Activated CD8-positive, alpha-beta T cell treated with anti-CD3 and anti-CD28 coated beads, Interleukin-2, amount 10 ng/mL, durations not matched to agents 7 days and 5 days (primary cell): Measurements from ENCODE around the gene NOP9. TPM values are rescaled to one million over a fixed set of nuclear protein-coding genes. Genes with fewer than 3 reads are reported as not detected.

Experiments
- ATAC-seq: fragments of 150-1000 bp; cut with Tn5 transposase; one replicate; pipeline ENCODE4 v1.10.0; 2021; ENCODE audit warnings: moderate library complexity
- CTCF ChIA-PET: fragments of 350-600 bp; sonication (Branson Sonifier 250); formaldehyde crosslinking; loops from one replicate; lab custom pipeline; 2021; ENCODE audit warnings: antibody characterized with exemption; lab: Charles Lee
- POLR2A ChIA-PET: fragments of 350-600 bp; sonication (Branson Sonifier 250); formaldehyde crosslinking; loops from one replicate; lab custom pipeline; 2021; ENCODE audit warnings: antibody characterized with exemption; lab: Charles Lee
- DNase-seq: peaks from one replicate; pipeline ENCODE4 v3.0.0-alpha.2; 2020
- H3K27ac Mint-ChIP-seq: one replicate; pipeline ENCODE4 v1.8.0; 2021; ENCODE audit warnings: mild to moderate bottlenecking, mixed read lengths
- H3K27me3 Mint-ChIP-seq: one replicate; pipeline ENCODE4 v1.8.0; 2021; ENCODE audit warnings: low read depth, mixed read lengths
- H3K36me3 Mint-ChIP-seq: one replicate; pipeline ENCODE4 v1.8.0; 2021; ENCODE audit warnings: low read depth, mixed read lengths
- H3K4me1 Mint-ChIP-seq: one replicate; pipeline ENCODE4 v1.8.0; 2021; ENCODE audit warnings: low read depth, mixed read lengths
- H3K4me3 Mint-ChIP-seq: one replicate; pipeline ENCODE4 v1.8.0; 2021; ENCODE audit warnings: mild to moderate bottlenecking, mixed read lengths
- H3K9me3 Mint-ChIP-seq: one replicate; pipeline ENCODE4 v1.8.0; 2022; ENCODE audit warnings: mixed read lengths; ENCODE audit not compliant: insufficient read depth
- total RNA-seq, 2 experiments: library from RNA; stranded (reverse); gene quantifications; one replicate each; pipeline ENCODE4 v1.2.3, GENCODE V29; 2021

NOP9 gene
- total RNA-seq, 2 experiments from 2014 or later: 35.2 to 36.7 TPM

DNA sequence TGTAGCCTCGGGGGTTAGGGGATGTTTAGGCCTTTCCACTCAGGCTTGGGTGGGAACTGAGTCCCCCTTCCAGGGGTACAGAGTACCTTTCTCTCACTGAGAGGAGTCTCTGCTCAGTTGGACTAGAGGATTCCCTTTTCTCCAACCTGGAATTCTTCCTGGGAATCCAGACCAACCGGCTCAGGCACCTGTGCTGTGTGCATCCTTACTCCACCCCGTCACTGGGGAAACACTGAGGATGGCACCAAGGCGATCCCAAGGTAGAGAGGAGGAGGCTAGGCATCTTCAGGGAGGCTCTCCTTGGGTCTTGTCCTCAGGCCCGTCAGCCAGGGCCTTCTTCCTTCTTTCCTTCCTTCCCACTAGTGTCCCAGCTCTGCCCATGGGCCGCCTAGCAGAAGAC is 35.8 kb upstream of the NOP9 start:
- no peak overlapping the region for H3K4me3 Mint-ChIP-seq
- no peaks in the 10 kb centered on the region for H3K4me1 Mint-ChIP-seq
- H3K36me3 Mint-ChIP-seq: peaks cover 16% of the 10 kb centered on the region
- ChIA-PET CTCF (interaction anchor here (0.9 kb wide), 1 partner anchor 44 kb away, joined by 3 read pairs; the partner anchor contains the start of gene CIDEB), POLR2A (no interaction called here)
- H3K27me3 Mint-ChIP-seq: no peaks in the 10 kb centered on the region
- DNase-seq (no peak), ATAC-seq (no peak)
- H3K9me3 Mint-ChIP-seq: no peaks in the 10 kb centered on the region
- no peak overlapping the region for H3K27ac Mint-ChIP-seq

DNA sequence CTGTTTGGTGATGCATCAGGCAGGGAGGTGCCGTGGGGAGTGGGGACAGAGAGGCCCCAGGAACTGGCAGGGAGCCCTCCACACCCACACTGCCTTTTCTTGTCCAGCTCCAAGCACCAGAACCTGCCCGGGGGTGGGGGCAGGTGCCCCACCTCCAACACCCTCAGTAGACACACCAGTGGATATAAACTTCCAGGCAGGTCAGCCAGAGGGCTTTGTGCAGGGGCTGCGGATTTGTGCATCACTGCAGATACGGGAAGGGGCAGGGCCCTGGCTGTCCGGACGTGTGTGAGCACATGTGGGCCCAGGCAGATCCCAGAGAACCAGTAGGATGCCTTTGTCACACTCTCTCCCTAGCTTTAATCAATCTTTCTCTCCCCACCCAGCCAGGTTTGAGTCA is 35.4 kb upstream of the NOP9 start:
- DNase-seq: no peak
- no peaks in the 10 kb centered on the region for H3K9me3 Mint-ChIP-seq
- ATAC-seq: no peak
- H3K4me1 Mint-ChIP-seq: peaks cover 3% of the 10 kb centered on the region
- POLR2A ChIA-PET: no interaction called here
- CTCF ChIA-PET: interaction anchor here (1.4 kb wide), 1 partner anchor 69 kb away, joined by 3 read pairs; no protein-coding TSS in a partner anchor
- H3K4me3 Mint-ChIP-seq: no peak overlapping the region
- H3K36me3 Mint-ChIP-seq: peaks cover 18% of the 10 kb centered on the region
- no peaks in the 10 kb centered on the region for H3K27me3 Mint-ChIP-seq
- no peak overlapping the region for H3K27ac Mint-ChIP-seq

DNA sequence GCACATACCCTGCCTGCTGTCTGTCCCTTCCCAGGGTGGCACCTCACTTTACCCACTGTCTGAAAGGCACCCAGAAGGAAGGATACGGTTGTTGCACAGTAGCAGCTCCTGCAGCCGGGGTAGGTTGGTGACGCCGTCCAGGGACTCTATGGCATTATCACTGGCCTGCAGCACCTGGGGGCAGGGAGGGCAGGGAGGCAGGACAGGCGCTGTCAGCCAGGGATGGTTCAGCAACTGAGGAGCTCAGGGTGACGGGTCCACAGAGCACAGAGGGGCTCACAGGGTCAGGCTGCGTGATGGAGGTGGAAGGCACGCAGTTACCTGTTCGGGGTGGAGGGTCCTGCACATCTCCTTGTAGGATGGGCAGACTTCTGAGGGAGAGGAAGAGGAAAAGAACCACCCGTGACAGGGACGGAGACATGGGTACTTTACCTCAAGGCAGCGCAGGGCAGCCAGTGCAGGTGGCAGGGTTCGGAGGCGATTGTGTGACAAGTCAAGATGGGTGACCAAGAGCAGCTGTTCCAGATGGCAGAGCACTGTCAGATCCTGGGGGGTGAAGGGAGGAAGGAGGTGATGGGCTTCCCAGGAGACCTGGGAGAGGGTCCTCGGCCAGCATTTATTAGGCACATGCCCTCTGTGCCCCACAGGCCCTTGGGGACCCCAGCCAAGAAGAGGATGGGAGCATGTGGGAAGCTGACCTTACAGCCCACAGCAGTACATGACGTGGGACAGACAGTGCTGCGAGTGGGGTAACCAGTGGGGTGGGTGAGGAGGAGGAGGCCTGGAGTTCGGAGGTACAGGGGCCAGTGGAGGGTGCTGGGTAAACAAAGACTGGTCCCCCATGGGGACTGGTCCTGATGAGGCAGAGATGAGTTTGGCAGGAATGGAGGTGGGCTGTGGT is 33.1 kb upstream of the NOP9 start:
- DNase-seq: no peak
- no peaks in the 10 kb centered on the region for H3K27me3 Mint-ChIP-seq
- ChIA-PET POLR2A (interaction anchor here (0.9 to 1.0 kb wide), 2 partner anchors 16 to 24 kb away, joined by 3 read pairs; partner anchors contain the start of gene TINF2), CTCF (interaction anchor here (1.8 to 1.9 kb wide), 2 partner anchors 24 to 30 kb away, joined by 5 to 9 read pairs; partner anchors contain the start of gene TINF2)
- no peak overlapping the region for H3K4me3 Mint-ChIP-seq
- peaks cover 17% of the 10 kb centered on the region for H3K4me1 Mint-ChIP-seq
- H3K36me3 Mint-ChIP-seq: peaks cover 21% of the 10 kb centered on the region
- H3K9me3 Mint-ChIP-seq: no peaks in the 10 kb centered on the region
- no peak overlapping the region for H3K27ac Mint-ChIP-seq
- no peak for ATAC-seq

DNA sequence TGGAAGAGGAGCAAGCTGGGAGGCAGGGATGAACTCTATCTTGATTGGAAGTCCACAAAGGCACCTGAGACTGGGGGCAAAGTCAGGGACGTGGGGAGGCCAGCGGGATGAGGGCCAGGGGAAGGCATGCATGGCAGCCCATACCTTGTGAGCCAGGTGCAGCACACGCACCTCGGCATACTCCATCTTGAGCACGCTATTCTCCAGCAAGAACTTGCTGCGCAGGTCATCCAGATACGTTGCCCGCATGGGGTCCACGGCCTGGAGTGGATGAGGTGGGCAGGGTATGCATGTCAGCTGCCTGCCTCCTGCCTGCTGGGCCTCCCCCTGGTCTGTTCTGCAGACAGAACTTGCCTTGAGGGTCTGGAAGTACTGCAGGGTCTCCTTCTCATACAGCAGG is 32.1 kb upstream of the NOP9 start:
- no peak overlapping the region for H3K27ac Mint-ChIP-seq
- CTCF ChIA-PET: interaction anchor here (1.9 kb wide), 1 partner anchor 29 kb away, joined by 5 read pairs; no protein-coding TSS in a partner anchor

DNA sequence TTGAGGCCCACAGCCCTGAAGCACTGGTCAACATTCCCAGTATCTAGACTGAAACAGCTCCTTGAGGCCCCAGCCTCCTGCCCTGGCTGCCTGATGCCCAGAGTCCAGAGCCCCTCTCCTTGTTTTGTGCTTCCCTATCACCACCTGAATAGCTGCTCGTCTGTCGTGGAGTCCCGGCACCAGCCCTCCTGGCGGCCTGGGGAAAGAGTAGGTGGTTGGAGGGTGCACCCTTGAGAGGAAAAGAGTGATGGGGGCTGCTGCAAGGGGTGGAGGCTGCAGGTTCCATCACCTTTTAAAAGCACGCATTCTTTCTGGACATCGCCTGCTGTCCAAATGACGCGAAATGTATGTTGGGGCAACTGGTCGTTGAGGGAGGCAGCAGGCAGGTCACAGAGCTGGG is 31.4 kb upstream of the NOP9 start:
- ChIA-PET CTCF (interaction anchor here (1.9 to 8.7 kb wide), 2 partner anchors 26 to 29 kb away, joined by 5 to 98 read pairs; partner anchors contain the start of gene TINF2), POLR2A (interaction anchor here (1.3 to 5.0 kb wide), 2 partner anchors 21 to 26 kb away, joined by 3 to 48 read pairs; partner anchors contain the start of gene TINF2)
- no peak overlapping the region for H3K27ac Mint-ChIP-seq
- no peak overlapping the region for H3K4me3 Mint-ChIP-seq
- H3K27me3 Mint-ChIP-seq: no peaks in the 10 kb centered on the region
- no peaks in the 10 kb centered on the region for H3K9me3 Mint-ChIP-seq
- peaks cover 21% of the 10 kb centered on the region for H3K36me3 Mint-ChIP-seq
- DNase-seq (no peak), ATAC-seq (no peak)
- H3K4me1 Mint-ChIP-seq: peaks cover 33% of the 10 kb centered on the region

More for the DNA sequence above, 32.1 kb upstream of the NOP9 start:
- Mint-ChIP-seq H3K36me3 (peaks cover 21% of the 10 kb centered on the region), H3K27me3 (no peaks in the 10 kb centered on the region), H3K4me1 (peaks cover 26% of the 10 kb centered on the region), H3K4me3 (no peak overlapping the region), H3K9me3 (no peaks in the 10 kb centered on the region)
- ATAC-seq: no peak
- no peak for DNase-seq
- POLR2A ChIA-PET: interaction anchor here (1.0 to 5.0 kb wide), 2 partner anchors 20 to 25 kb away, joined by 3 to 48 read pairs; partner anchors contain the start of gene TINF2

DNA sequence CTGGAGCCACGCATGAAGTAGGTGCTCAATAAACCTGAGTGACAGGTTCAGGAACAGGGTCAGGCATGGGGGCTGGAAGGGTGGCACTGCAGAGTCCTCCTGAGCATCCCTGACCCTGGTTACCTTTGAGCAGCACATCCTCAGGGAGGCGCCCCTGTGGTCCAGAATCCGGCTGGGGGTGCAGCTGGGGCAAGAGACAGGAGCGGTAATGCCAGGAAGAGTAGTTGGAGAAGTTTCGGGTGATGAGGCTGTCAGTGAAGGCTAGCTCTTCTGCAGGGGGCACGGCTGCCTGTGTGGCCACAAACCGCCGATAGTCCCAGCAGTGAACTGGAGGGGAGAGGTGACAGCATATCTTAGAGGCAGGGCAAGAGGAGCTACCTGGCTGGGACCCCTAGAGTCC is 30.3 kb upstream of the NOP9 start:
- Mint-ChIP-seq H3K4me1 (peaks cover 45% of the 10 kb centered on the region), H3K27me3 (no peaks in the 10 kb centered on the region), H3K4me3 (no peak overlapping the region), H3K9me3 (no peaks in the 10 kb centered on the region), H3K27ac (no peak overlapping the region), H3K36me3 (peaks cover 21% of the 10 kb centered on the region)
- ATAC-seq (no peak), DNase-seq (no peak)
- ChIA-PET POLR2A (interaction anchor here (0.7 to 5.0 kb wide), 4 partner anchors 22 to 54 kb away, joined by 3 to 48 read pairs (median 4); partner anchors contain the start of genes MDP1 and TINF2), CTCF (interaction anchor here (3.2 to 8.7 kb wide), 5 partner anchors 12 to 29 kb away, joined by 16 to 98 read pairs (median 54); partner anchors contain the start of genes DHRS1, NOP9 and TINF2)

DNA sequence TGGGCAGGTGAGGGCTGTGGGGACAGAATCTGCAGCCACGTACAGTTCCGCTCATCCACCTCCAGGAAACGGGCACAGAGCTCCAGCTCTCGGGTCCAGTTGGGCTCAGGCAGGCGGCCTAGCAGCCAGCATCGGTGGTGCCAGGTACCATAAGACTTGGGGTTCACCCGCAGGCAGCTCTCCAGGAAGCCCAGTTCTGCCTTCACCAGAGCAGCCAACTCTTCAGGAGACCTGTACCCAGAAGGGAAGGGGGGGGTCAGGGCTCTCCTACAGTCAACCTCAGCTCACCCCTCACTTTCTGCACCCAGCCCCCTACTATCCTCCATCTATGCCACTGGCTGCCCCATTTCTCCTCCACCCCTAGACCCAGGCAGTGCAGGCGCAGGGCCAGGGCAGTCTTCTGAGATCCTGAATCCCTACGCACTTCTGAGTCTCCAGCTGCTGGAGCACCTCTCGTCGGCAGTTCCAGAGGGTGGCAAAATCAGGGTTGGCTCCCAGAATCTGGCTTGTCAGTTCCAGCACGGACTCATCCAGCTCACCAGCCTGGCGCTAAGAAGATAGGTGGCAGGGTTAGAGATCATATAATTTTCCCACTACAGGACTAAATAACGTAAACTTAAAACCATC is 29.6 kb upstream of the NOP9 start:
- Mint-ChIP-seq H3K27ac (peak overlapping the region; percentile 91), H3K4me1 (peaks cover 46% of the 10 kb centered on the region), H3K4me3 (peak overlapping the region; percentile 90)

DNA sequence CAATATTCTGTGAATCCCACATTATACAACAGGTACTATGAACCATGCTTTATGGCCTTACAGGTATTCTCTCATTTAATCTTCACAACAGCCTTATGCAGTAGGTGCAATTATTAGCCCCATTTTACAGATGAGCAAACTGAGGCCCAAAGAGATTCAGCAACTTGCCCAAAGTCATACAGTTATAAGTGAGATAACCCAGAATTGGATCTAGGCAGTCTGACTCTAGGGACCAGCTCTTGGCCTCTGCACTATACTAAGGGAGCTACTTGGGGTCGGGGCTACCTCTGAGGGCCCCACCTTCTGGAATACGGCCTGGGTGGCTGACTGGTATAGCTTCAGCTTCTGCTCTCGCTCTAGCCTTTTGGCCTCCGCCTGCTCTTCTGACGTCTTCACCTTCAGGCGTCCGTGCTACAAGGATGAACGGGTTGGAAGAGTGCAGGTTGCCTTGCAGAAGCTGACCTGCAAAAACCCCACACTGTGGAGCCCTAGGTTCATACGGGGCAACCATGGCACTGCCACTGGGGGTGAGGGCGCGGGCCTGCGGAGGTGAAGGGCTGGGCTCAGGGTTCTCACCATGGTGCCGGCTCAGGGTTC is 29.0 kb upstream of the NOP9 start:
- Mint-ChIP-seq H3K4me1 (peaks cover 47% of the 10 kb centered on the region), H3K9me3 (no peaks in the 10 kb centered on the region), H3K36me3 (peaks cover 21% of the 10 kb centered on the region), H3K4me3 (peak overlapping the region; percentile 90), H3K27me3 (no peaks in the 10 kb centered on the region), H3K27ac (peak overlapping the region; percentile 91)
- ATAC-seq: no peak
- no peak for DNase-seq
- ChIA-PET CTCF (interaction anchor here (0.7 to 8.7 kb wide), 17 partner anchors 9 to 215 kb away, joined by 3 to 98 read pairs (median 6); partner anchors contain the start of genes CHMP4A, CIDEB, DCAF11 and DHRS1), POLR2A (interaction anchor here (0.6 to 5.0 kb wide), 17 partner anchors 9 to 160 kb away, joined by 3 to 48 read pairs (median 7); partner anchors contain the start of genes CBLN3, CHMP4A, DHRS1 and GMPR2)

More for the DNA sequence above, 29.6 kb upstream of the NOP9 start:
- H3K9me3 Mint-ChIP-seq: no peaks in the 10 kb centered on the region
- no peaks in the 10 kb centered on the region for H3K27me3 Mint-ChIP-seq
- CTCF ChIA-PET: interaction anchor here (1.3 to 8.7 kb wide), 9 partner anchors 8 to 156 kb away, joined by 4 to 98 read pairs (median 24); partner anchors contain the start of genes CIDEB, DCAF11, DHRS1 and NOP9
- ATAC-seq (no peak), DNase-seq (no peak)
- POLR2A ChIA-PET: interaction anchor here (0.7 to 5.0 kb wide), 9 partner anchors 13 to 160 kb away, joined by 3 to 48 read pairs (median 13); partner anchors contain the start of genes CBLN3, CHMP4A, DHRS1 and KHNYN
- H3K36me3 Mint-ChIP-seq: peaks cover 21% of the 10 kb centered on the region

DNA sequence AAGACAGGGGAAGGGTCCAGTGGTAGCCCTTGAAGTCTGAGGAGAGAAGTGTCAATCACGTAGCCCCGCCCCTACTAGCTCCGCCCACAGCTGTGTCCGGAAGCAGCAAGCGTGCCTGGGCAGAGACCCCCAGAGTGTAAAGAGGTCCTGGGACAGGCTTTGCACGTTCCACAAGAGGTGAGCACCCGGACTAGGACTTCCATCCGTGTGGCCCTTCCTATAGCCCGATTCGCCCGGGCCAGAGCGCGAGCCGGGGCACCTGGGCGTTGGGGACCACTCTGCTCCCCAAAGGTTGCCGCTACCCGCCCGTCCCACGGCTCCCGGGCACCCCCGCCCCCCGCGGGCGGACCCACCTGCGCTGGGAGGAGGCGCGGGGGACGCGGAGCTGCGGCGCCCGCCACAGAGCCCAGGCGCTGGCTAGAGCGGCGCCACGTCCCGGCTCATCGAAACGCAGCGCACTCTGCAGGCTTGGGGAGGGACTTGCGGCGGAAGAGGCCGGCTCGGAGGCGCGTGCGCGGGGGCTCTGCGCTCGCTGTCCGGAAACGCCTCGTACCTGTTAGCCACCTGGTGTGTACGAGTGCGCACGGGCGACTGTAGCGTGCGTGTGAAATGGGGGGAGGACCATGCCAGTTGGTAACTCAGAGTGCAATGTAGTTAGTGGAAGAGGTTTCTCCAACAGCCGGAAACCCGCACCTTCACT is 28.4 kb upstream of the NOP9 start, which contains the start of gene RABGGTA:
RABGGTA (minus strand) TSS at position 464 of the 700 bp plus-strand sequence. CDS start 482 bp downstream, outside the sequence.
- Mint-ChIP-seq H3K27ac (peak within 1 kb of the TSS; percentile 91), H3K27me3 (no peaks in the 10 kb centered on the region), H3K4me1 (peaks cover 47% of the 10 kb centered on the region), H3K4me3 (peak within 1 kb of the TSS; percentile 90), H3K36me3 (peaks cover 19% of the 10 kb centered on the region), H3K9me3 (no peaks in the 10 kb centered on the region)
- ATAC-seq (peak; percentile 94), DNase-seq (peak; percentile 93)
- POLR2A ChIA-PET: interaction anchor here (0.6 to 5.0 kb wide), 20 partner anchors 9 to 159 kb away, joined by 3 to 48 read pairs (median 6); partner anchors contain the start of genes CBLN3, CHMP4A, DHRS1 and GMPR2
- CTCF ChIA-PET: interaction anchor here (0.7 to 8.7 kb wide), 19 partner anchors 9 to 216 kb away, joined by 3 to 98 read pairs (median 5); partner anchors contain the start of genes CHMP4A, CIDEB, DCAF11 and DHRS1

DNA sequence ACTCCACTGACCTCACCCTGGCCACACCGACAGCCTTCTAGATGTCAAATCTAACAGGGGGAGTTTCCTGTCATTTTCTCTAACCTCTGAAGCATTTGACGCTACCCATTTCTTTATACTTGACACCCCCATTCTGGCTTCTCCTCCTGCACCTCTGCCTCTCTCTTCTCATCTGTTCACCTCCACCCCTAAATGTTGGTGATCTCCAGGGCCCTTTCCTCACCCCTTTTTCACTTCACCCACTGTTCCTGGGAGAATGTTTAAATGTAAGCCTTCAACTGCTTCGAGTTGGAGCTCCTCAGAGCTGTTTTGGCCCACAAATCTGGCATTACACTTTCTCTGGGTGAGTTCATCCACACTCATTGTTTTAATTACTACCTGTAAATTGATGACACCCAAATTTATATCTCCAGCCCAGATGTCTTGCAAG is 27.8 kb upstream of the NOP9 start:
- peaks cover 47% of the 10 kb centered on the region for H3K4me1 Mint-ChIP-seq
- H3K27me3 Mint-ChIP-seq: no peaks in the 10 kb centered on the region
- H3K4me3 Mint-ChIP-seq: peak overlapping the region; percentile 90
- ATAC-seq (no peak), DNase-seq (no peak)
- POLR2A ChIA-PET: interaction anchor here (0.7 to 5.0 kb wide), 16 partner anchors 8 to 159 kb away, joined by 3 to 48 read pairs (median 7); partner anchors contain the start of genes CBLN3, CHMP4A, DHRS1 and GMPR2
- H3K27ac Mint-ChIP-seq: peak overlapping the region; percentile 91
- CTCF ChIA-PET: interaction anchor here (1.0 to 8.7 kb wide), 14 partner anchors 9 to 216 kb away, joined by 3 to 98 read pairs (median 13); partner anchors contain the start of genes CHMP4A, CIDEB, DCAF11 and DHRS1
- H3K36me3 Mint-ChIP-seq: peaks cover 13% of the 10 kb centered on the region
- H3K9me3 Mint-ChIP-seq: no peaks in the 10 kb centered on the region
